K562 (cell line): ENCODE results near the gene MECP2. TPM values are rescaled to one million over a fixed set of nuclear protein-coding genes. Genes with fewer than 3 reads are reported as not detected.

ENCODE experiments used
- ARID1B ChIP-seq: fragments of 450-650 bp; IDR thresholded peaks from 2 replicates; pipeline ENCODE4 v1.6.1; 2016; ENCODE audit warnings: antibody characterized with exemption, mild to moderate bottlenecking, inconsistent platforms
- BCLAF1 ChIP-seq, 2 experiments: fragments of 450-650 bp in 1 of 2; IDR thresholded peaks; 2 replicates each; pipeline ENCODE4 v1.6.1; 2011 to 2017; ENCODE audit warnings: low read depth in 2 of 2, antibody characterized with exemption in 1 of 2, borderline replicate concordance in 1 of 2, low read length in 1 of 2, mild to moderate bottlenecking in 1 of 2, mixed read lengths in 1 of 2; ENCODE audit not compliant: control insufficient read depth in 1 of 2
- CLOCK ChIP-seq: fragments of 250-450 bp; sonication (Bioruptor Pico); IDR thresholded peaks from 2 replicates; pipeline ENCODE4 v1.4.0; 2020; ENCODE audit warnings: mild to moderate bottlenecking, moderate library complexity, borderline replicate concordance
- KLF1 ChIP-seq: fragments of 450-650 bp; IDR thresholded peaks from 2 replicates; pipeline ENCODE4 v1.6.1; 2016; ENCODE audit warnings: missing genetic modification characterization, missing compliant biosample characterization
- NR3C1 ChIP-seq: sonication (generic); formaldehyde crosslinking; IDR thresholded peaks from 2 replicates; pipeline ENCODE4 v1.8.1; 2022; ENCODE audit warnings: missing genetic modification reagents
- SOX6 ChIP-seq: fragments of 450-650 bp; IDR thresholded peaks from 2 replicates; pipeline ENCODE4 v1.6.1; 2014; ENCODE audit warnings: mild to moderate bottlenecking
- THAP12 ChIP-seq: fragments of 250-450 bp; sonication (Bioruptor Pico); IDR thresholded peaks from 2 replicates; pipeline ENCODE4 v1.9.0; 2021; ENCODE audit warnings: mild to moderate bottlenecking, inconsistent platforms
- UBTF ChIP-seq, 2 experiments: IDR thresholded peaks; 2 replicates each; pipeline ENCODE4 v1.6.1; 2012; ENCODE audit warnings: improper control_type of control experiment in 2 of 2, low read depth in 2 of 2, low read length in 2 of 2, borderline replicate concordance in 1 of 2
- ZNF398 ChIP-seq: fragments of 250-450 bp; sonication (Bioruptor Pico); IDR thresholded peaks from 2 replicates; pipeline ENCODE4 v1.8.0; 2021; ENCODE audit warnings: moderate library complexity, mild to moderate bottlenecking, inconsistent platforms
- ZNF639 ChIP-seq, 2 experiments: fragments of 200-800 bp in 1 of 2; sonication (Bioruptor generic) in 1 of 2; sonication (generic) in 1 of 2; formaldehyde crosslinking in 1 of 2; IDR thresholded peaks in 1 of 2; conservative IDR thresholded peaks in 1 of 2; 2 replicates each; pipeline versions ENCODE4 v1.5.0 to v1.6.1; 2016 to 2020; ENCODE audit warnings: missing compliant biosample characterization in 1 of 2, missing genetic modification characterization in 1 of 2, missing genetic modification reagents in 1 of 2
- polyA plus RNA-seq, 8 experiments: library from polyadenylated mRNA; depleted of rRNA in 4 of 8; stranded (reverse) in 5 of 8; unstranded in 3 of 8; fragments of >200 nt; fragmentation: Nextera tagmentation in 2 of 8; fragmentation: Illumina TruSeq in 1 of 8; extraction: Ambion mirVana in 2 of 8; extraction: Trizol in 1 of 8; gene quantifications; 2 replicates each; pipeline versions ENCODE4 v1.2.1 to v1.2.3, GENCODE V29; 2011 to 2014; ENCODE audit warnings: inconsistent platforms in 1 of 8, missing spikeins in 1 of 8
- total RNA-seq, 7 experiments: library from RNA; depleted of rRNA in 6 of 7; stranded (reverse); fragments of >200 nt in 6 of 7; fragmentation: Illumina TruSeq in 2 of 7; extraction: Trizol in 2 of 7; gene quantifications; 2 replicates each; pipeline versions ENCODE4 v1.2.1 to v1.2.3, GENCODE V29; 2011 to 2021; ENCODE audit warnings: low replicate concordance in 1 of 7

The MECP2 gene
- total and polyA plus RNA-seq, 9 of the 15 experiments (the other 6 are each of a cell fraction or from before 2014, with no cell fraction given): 2.1 to 50.9 (median 30.5) TPM

- no peak for TF ChIP-seq BCLAF1 (IDR thresholded peaks at IDR 0.05; ENCODE audit: borderline replicate concordance in 1 of 2, control insufficient read depth in 1 of 2, low read depth in 2 of 2, low read length in 1 of 2)
- TF ChIP-seq ZNF398 (CRISPR knock-in tag): no peak
- peak; percentile 31; the same call in 1 of the 2 replicates for TF ChIP-seq KLF1 (tag)
- no peak for TF ChIP-seq THAP12 (CRISPR knock-in tag)
- TF ChIP-seq ARID1B: no peak
- no peak for TF ChIP-seq NR3C1 (CRISPR knock-in tag)
- TF ChIP-seq ZNF639 (CRISPR knock-in tag; conservative IDR thresholded peaks at IDR 0.05 in 1 of 2, IDR thresholded peaks at IDR 0.05 in 1 of 2): peak in 1 of 2 experiments; percentile 92; a peak in 2 of 4 replicates
- TF ChIP-seq CLOCK (CRISPR knock-in tag): no peak
- no peak for TF ChIP-seq SOX6
- TF ChIP-seq UBTF (IDR thresholded peaks at IDR 0.05; ENCODE audit: borderline replicate concordance in 1 of 2, low read depth in 2 of 2, low read length in 2 of 2): no peak; a peak in 1 of 4 replicates
These were observed 125.0 kb downstream of the MECP2 start, which contains the start of gene TMEM187 (continued) for GRCh38 chrX:153972368-153973126.
